CD4-positive, alpha-beta T cell treated with Interleukin-15 for 1 hour (primary cell): Measurements from ENCODE around the gene SECISBP2L.

Source experiments
- DNase-seq: peaks from one replicate; pipeline ENCODE4 v3.0.0-alpha.2; 2020

SECISBP2L gene

DNA sequence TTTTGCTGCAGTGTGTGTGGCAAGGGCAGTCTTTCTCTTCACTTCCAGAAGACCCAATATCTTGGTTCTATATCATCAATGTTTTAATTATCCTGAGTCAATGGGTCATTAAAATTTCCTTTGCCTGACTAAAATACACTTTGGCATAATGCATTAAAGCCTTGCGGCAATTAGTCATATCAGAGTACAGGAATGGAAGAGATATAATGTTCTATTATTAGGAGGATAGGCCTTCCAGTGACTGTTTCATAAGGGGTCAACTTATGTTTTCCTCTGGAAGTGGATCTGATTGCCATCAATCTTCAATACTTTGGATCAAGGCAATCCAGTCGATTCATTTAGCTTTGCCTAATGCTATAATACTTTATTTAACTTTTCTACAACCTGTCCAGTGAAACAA is 9.4 kb upstream of the SECISBP2L start:
- DNase-seq, result no peak

DNA sequence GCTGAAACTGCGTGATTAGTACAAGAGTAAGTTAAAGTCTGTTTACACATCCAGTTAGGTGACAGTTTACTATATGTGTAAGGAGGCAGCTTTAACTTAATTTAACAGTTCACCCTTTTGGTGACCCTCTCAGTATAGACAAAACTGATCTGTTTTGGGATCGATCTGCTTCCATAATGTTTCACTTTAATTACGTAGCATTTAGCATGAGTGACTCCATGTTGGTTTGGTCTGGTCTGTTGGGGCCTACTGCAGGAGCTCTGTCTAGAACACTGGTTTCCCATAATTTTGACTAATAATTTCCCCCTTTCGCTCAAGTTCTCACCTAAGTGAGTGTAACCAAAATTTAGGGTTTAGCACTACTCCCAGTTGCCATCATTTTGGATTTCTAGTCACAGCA is 6.4 kb upstream of the SECISBP2L start:
- DNase-seq, result no peak

DNA sequence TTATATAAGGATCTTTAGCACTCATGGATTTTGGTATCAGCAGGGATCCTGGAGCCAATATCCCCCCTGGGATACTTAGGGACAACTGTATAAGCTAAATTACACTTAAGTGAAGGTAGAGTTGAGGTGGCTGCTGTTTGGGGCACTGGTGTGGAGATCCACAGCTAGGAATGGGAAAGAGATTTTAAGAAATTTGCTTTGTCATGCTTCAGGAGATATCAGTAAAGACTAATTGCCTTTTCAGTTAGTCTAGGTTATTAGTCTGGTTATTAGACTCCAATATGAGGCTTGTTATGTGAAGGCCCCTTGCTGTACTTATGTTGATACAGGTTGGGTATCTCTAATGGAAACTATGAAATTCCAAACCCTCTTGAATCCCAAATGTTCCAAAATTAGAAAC is 1.2 kb upstream of the SECISBP2L start:
- no peak for DNase-seq

DNA sequence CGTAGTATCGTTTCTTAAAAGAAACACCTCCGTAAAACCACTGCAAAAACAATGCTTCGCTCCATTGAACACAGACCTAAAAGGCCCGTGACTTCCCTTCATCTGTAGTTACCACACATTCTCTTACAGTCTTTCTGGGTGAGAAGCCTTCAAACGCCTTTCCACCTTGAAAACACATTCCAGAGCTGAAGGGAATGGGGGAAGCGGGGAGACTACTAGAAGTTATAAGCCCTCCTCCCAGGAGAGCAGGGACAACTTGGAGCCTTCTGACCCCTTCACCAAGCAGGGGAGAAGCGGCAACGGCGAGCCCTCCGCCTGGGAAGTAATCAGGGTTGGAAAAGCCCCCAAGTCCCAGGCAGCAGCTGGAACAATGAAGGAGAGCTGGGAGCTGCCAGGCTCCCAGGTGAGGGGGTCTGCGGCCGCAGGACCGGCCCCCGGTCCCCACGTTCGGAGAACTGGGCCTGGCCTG is 461 bp downstream of the SECISBP2L start:
- peak; percentile 19 for DNase-seq

DNA sequence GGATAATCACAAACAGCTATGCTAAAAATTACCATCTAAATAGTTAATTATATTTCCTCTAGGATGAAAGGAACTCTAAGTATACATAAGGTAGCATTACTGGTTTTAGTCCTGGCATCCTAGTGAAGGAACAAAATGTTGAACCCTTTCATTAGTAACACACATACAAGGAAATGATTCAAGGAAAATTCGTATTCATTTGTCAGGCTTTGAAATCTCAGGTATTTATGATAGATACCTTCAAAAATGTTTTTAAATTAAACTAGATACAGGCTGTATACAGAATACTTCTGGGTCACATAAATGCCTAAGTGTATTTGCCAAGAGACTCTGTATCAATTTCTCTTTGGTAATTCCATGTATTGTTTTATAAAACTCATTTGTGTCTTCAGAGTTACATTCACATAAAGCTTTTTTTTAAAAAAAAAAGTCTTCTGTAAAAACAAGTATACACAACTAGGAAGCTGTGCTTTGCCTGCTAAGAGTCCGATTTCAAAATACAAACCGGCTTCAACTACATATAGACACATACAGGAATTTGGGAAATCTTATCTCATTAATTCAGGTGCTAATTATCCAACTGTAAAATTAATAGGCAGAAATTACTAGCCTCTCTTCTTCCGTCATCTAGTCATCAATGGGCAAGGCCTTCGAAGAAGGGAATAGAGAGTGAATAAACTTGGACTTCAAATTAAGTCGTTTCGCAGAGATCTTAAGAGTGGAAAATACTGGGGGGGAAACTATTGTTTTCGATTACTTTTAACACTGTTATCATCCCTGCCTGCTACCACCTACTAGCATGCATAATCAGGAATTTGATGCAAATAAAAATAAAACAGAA is 1.3 kb downstream of the SECISBP2L start:
- no peak for DNase-seq

DNA sequence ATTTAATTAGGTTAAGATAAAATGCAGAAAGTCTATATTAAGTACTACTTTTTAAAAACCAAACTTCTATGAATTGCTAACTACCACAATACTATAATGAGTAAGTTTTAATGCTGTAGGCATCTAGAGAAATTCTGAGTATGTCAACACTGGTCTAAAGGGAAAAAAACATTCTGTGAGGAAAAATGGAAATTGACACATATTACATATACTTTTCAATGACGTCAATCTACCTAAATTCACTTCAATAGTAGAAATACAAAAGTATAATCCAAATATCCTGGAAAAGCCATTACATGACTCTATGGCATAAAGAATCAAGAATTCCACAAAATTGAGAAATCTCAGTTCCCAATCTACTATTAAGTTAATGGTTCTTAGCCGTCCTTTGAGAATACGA is 2.2 kb downstream of the SECISBP2L start:
- no peak for DNase-seq

DNA sequence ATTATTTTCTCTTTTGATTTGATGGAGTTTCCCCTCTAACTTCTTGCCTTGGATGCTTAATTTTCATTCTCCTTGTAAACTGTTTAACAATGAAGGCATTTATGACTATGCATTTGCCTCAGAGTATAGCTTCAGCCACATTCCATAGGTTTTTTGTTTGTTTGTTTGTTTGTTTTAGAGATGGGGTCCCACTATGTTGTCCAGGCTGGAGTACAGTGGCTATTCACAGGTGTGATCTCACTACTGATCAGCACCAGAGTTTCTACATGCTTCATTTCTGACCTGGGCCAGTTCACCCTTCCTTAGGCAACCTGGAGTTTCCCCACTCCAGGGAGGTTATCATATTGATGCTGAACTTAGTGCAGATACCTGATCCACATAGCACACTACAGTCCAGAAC is 4.1 kb downstream of the SECISBP2L start:
- no peak for DNase-seq

DNA sequence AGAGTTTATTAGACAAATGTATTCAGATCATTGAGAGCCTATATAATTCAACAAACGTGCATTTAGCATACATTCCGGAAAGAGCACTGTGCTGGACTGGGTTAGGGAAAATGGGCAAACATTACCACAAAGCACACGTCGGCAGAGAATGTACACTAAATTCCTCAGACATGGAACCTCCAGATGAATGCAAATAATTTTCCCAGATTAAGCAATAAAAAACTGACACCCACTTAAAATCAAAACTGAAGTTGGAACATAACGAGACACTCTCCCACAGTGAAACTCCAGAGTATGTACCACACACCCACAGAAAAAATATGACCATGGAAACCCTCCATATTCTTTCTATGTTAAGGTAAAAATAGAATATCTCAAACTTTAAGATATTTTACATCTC is 4.8 kb downstream of the SECISBP2L start:
- DNase-seq, result no peak

DNA sequence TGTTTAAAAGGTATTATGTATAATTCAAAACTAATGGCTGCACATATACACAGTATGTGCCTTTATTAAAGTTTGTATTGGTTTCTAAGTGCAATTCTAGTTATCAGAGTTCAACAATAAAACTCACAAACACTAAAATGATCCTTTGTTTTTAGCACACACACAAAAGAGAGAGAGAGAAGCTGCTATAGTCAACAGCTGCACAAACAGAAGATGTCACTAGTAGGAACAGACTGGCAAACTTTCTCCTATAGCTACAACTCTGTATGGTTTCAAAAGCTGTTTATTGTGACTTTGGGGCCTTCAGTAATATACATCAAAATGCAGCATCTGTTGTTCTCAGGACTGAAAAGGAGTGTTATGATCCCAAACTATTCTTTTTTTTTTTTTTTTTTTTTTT is 6.1 kb downstream of the SECISBP2L start:
- DNase-seq, result no peak

DNA sequence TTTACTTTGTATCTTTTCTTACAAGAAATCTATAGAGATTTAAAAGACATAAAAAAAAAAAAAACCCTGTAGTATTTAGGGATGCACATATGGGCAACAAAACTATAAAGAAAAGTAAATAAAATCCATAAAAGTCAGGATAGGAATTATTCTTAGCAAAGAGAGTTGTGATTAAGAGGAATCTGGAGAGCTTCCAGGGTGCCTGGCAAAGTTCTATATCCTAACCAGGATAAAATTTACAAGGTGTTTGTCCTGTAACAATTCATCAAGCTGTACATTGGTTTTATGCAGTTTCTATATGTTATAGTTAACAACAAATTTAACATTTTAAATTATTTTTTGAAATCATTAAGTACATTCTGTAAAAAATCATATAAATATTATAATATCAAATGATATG is 7.9 kb downstream of the SECISBP2L start:
- no peak for DNase-seq

DNA sequence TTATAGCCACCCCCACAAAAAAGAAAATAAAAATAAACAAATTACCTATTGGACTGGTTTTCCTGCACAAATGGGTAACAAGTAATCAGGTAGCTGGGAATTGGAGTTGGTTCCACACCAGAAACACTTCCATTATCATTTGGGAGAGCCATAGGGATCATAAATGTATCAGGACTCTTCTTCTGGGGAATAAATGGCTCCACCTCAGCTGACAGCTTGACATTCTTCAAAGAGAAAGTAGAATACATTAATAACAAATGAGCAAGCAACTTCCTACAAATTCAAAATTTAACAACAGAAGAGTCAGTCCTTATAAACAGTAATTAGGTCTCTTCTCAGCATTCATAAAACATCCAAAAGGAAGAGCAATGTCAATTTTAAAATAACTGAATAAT is 8.7 kb downstream of the SECISBP2L start:
- DNase-seq, result no peak

DNA sequence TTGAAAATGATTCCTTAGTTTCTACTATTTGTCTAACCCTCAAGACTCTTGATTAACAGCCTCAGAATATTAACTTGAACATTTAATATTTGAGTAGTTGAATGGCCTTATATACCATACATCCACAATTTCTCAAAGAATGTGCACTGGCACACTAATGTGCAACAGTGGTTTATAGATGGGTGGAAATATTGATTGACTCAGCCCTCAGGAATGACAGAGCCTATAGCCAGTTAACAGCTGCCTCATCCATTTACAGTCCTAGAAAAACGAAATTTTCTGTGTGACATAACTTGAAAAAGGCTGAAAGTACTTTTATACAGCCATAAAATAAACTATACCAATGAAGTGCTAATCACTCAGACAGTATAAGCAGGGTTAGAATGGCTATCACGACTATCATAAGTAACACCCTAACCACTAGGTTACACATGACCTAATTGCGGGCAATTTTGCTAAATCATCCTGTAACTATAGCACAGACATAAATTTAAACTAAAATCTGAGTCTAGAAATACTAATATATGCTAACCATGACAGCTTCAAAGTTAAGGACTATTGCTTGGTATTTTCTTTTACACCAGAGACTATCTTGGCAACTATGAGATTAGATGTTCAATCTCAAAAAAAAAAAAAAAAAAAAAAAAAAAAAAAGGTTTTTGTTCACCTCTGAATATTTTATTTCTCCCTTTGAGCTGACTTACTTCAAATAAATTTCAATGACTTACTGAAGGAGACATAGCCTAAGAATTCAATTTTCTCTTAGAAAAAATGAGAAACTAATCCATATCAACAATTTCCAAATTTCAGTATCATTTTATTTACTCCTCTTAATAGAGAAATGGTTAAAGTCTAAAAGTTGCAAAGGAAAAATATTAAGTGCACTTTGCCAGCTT is 9.3 kb downstream of the SECISBP2L start:
- no peak for DNase-seq

DNA sequence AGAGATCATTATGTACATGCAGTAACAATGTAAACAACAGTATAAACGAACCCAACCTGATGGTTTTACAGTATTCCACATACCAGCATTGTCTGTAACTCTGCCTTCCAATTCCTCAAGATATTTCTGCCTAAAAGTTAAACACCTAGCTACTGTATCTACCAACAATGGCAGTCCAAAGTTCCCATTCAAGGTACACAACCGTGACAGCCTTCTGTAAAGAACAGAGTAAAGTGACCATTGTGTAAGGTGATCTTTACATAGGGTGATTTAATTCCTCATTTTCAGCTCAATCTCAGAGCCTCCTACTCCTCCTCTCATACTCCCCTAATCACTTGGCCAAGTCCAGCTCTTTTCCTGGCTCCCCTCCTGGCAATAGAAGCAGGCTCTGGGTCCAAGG is 10.4 kb downstream of the SECISBP2L start:
- DNase-seq, result no peak

DNA sequence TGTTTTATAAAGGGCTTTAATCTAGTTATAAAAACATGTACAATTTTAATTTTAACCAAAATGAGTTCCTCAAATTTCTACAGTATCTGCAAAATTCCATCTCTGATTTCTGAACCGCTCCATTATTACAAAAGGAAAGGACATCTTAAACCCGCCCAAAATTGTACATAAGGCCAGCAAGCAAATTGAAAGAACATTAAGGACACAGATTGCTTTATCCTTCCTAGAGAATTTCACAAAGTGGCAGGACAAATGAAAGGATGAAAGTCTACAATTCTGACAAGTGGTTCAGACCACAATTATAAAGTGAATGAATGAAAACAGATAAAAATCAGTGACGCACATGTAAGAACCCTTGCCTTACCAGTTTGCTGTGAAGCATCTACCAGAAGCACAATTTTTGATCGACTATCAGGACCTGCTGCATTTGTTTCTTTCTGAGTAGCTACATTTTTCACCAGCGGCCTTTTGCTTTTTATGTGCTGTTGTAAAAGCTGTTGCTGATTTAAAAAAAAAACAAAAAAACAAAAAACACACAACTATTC is 13.6 kb downstream of the SECISBP2L start:
- DNase-seq, result no peak

DNA sequence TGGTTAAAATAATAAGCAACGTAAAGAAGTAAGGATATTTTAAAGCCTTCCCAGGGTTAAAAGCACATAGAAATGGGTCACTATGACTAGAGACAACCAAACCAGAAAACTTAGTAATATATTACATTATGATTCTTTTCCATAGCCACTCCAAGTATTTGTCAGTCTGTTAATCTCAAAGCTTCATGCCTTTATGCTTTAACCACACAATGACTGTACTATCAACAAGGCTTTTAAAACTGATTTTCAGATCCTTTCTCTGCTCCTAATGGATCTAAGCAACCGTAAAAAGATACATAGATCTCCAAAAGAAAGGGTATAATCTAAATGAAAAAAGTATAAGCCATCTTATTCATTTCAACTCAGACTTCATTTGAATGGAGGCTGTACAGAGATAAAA is 14.4 kb downstream of the SECISBP2L start:
- DNase-seq, result no peak

DNA sequence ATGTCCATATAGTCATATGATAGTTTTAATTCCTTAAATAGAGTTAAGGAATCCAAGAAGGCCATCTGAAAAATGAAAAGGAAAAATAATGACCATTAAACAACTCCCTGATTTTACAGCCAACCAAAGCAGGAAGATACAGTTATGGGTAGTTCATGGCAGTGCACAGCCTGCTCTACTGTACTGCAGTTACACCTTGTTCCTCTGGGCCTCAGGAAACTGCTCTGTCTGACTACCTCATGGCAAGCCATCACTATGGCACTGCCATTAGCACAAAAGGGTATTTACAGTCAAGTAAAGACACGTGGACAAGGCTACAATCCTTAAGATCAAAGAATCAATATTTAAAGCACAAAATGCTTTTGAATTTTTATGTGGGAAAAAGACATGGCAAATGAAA is 19.5 kb downstream of the SECISBP2L start:
- DNase-seq, result no peak

DNA sequence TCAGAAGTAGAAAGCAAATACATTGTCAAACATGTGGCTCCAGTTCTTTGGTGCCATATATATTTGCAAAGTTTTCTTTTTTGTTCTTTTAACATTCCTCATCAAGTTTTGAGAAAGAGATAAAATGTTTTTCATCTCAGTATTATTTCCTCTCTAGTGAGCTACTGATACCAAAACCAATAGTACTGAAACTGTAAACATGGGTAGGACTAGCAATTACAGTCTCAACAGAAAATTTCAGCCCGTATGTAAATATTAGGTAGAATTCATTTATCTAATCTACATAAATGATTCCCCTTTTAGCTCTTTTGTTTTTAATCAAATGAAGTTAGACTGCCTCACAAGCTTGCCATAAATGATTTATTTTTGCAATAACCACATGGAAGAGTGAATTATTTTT is 21.4 kb downstream of the SECISBP2L start:
- DNase-seq, result no peak

DNA sequence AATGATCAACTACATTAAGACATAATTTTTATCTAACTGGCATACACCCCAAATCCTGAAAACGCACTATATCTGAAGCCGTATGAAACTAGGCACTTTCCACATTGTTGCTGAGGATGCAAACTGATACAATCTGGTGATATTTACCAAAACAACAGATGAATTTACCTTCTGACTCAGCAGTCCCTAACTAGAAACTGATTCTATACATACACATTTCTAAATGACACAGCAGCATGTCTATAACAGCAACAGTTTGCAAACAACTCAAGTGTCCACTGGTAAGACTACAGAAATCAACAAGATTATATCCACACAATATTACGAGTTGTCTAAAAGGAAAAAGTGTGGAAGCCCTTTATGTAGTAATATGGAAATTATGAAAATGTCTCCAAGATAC is 22.9 kb downstream of the SECISBP2L start:
- no peak for DNase-seq

DNA sequence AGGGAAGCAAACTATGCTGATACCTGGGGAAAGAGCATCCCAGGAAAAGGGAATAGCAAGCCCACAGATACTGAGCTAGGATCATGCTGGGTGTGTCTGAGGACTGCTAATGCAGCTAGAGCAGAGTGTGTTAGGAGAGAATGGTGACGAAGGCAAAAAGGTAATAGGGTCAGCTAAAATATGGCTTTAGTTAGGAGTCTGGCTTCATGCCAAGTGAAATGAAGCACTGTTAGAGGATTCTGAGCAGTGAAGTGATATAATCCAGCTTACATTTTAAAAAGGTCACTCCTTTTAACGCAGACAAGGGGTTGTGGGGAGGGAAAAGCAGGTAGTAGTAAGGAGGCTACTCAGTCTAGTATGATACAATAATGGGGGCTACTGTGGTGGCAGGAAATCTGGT is 30.4 kb downstream of the SECISBP2L start:
- DNase-seq, result no peak

DNA sequence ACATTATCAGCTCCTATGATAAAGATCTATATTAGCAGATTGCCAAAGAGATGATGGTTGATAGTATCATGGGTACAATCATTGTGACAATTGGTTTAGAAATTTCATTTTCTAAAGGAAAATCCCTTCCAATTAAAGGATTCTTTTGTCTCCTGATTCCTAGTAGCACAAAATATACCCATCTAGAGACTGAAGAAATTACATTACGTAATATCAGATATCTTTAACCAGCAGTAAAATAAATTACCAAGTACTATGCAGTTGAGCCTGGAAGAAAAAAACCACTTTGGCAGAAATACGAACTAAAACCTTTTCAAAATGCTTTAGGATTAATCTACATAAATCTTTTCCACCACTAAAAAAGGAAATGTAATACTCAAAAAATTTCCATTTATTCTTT is 46.9 kb downstream of the SECISBP2L start:
- no peak for DNase-seq

DNA sequence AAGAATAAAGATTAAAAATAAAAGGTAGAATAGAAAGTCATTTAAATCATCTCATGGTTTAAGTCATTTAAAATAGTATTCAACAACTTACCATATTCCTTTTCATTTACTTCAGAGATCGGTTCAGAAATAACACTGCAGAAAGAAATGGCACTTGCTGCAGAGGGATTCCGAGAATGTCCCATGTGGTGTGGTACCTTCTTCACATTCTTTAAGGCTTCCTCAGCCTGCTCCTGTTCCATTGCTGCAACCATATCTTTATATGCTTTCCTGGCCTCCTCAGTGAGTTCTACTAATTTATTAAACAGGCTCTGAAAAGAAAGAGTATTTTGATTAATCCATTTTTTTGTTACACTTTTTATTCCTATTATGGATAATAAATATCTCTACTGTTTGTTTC is 50.0 kb downstream of the SECISBP2L start:
- DNase-seq, result no peak

DNA sequence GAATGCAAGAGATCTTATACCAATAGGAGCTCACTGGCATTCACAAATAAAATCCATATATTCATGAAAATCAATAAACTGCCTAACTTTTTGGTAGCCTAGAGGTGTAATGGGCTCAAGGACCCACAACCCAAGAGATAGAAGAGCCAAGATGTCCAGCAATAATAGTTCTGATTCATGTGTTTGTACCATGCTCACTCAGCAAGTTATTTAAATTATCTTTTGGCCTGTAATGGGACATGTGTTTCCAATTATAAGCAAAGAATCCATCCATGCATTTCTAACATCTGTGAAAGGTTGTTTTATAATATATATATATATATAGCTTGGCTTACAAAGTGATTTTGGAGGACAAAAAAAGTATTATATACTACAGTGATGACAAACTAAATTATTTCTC is 52.9 kb downstream of the SECISBP2L start:
- no peak for DNase-seq

DNA sequence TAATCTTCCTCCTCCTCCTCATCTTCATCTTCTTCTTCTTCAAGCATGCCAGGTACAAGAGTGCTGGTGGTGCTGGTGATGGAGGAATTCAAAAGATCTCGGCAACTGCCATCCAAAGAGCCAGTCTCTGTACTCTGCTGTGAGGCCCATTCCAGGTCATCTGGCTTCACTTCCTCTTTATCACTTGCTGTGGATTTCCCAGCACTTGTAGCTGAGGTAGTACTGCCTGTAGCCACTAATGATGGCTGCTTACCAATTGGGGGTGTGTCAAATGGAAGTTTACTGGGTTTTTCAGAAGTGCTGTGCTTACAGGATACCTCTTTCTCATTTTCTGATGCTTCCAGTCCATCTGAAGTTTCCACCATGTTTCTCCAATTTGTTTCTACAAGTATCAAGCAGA is 53.7 kb downstream of the SECISBP2L start:
- no peak for DNase-seq

DNA sequence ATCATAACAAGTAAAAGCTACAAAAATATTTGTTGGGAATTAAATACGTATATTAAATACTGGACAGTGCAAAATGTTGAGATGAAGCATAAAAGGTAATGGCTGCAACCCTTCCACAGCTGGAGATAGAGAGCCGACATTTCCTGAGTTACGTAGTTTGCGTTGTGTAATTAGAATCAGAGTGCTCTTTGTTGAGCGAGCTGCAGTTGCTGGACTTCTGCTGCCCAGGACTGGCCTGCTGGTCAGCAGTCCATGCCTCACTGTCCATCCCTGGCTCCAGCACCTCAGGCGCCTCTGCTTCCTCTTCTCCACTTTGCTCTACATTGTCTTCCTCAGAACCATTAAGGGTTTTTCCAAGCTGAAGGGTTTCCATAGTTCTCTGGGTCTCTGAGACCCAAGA is 54.1 kb downstream of the SECISBP2L start:
- DNase-seq, result no peak
